HG03442 (cell line): ENCODE measurements around the gene PHOX2A.

Experiments
- ATAC-seq: cut with Tn5 transposase; IDR thresholded peaks from one replicate; pipeline ENCODE4 v1.9.1; 2021; ENCODE audit warnings: mild to moderate bottlenecking, moderate library complexity; ENCODE audit not compliant: unreplicated experiment

The PHOX2A gene

DNA sequence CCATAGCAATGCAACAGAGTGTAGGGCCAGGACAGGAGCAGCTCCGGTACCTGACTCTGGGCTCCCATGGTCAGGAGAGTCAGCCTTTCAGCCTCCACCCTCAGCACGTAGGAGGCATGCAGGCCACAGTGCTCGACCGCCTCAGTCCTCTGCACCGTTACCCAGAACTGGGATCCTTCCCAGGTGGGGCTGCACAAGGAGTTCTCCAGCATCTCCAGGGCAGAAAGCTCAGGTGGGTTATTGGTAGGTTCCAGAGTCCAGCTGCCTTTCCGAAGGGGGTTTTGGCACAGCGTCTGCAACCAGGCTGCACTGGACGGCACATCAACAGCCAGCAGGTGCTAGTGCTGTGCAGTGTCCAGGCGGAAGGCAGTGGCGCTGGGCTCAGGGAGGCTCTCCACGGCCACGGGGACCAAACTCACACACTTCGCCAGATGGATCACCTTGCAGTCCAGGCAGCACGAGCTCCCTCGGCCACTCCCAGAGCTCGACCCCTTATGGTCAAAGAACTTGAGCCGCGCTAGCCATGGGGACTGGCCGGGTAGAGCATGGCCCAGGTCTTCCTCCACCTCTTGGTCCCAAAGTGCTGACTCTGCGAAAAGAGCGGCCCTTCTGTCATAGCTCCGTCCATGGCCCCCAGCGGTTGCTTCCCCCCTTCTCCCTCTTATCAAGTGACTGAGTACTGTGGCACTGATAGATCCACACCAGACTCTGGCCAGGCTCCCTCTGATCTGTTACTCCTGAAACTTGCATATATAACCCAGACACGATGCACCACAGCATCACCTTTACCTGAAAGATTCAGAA is 6.9 kb upstream of the PHOX2A start:
- ATAC-seq, result no peak

DNA sequence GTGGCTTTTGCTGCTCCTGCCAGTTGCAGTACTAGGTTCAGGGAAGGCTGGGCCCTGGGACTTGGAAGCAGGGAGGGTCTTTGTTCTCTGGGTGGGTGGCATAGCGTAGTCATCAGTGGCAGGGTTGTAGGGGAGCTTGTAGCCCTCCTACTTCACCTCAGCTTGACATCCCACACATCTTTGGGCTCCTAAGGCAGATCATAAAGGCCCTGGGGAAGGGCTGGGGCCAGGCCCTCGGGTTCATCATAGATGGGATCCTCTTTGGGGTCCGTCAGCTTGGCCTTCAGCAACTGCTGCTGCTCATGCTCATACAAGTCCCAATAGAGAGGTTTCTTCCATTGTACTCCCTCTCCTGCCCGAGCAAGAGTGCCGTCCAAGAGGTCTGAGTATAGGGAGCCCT is 6.0 kb upstream of the PHOX2A start:
- no peak for ATAC-seq

DNA sequence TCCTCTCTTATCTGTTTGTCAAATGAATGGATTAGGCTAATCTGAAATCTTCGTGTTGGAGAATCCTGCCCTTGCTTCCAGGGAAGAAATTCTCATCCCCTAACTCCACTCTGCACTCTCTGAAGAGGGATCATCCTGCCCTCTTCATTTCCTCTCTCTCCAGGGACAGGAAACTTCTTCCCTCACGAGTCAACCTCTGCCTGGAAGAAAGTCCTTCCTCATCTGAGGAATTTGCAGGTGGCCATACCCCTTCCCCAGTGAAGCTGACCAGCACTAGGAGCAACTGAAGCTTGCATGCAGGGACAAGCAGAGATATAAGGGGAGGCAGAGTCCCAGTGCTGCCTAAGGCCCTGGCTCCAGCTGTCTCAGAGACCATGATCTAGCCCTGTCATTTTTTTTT is 3.6 kb upstream of the PHOX2A start:
- no peak for ATAC-seq

DNA sequence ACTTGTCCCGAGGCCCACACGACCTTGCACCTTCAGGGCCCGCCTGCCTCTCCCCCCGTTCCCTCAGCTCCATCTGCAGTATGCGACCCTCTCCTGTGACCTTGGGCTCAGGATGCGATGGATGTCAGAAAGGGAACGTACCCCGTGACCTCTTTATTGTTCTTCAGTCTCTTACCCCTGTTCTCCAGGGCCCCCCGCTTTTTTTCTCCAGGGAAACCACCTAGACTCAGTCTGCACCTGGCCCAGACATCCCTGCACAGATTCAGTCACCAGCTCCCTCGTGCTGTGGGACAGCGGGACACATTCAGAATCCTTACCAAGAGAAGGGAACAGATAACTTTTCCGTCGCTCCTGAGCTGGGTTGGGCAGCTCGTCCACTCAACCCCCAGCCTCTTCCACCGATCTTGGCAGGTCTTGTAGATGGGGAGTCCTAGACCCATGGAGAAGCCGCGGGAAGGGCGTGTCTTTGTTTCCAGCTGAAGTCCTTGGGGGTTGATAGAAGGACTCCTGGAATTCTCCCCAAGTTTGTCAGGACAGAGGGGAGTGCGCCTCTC is 1.4 kb upstream of the PHOX2A start:
- no peak for ATAC-seq

DNA sequence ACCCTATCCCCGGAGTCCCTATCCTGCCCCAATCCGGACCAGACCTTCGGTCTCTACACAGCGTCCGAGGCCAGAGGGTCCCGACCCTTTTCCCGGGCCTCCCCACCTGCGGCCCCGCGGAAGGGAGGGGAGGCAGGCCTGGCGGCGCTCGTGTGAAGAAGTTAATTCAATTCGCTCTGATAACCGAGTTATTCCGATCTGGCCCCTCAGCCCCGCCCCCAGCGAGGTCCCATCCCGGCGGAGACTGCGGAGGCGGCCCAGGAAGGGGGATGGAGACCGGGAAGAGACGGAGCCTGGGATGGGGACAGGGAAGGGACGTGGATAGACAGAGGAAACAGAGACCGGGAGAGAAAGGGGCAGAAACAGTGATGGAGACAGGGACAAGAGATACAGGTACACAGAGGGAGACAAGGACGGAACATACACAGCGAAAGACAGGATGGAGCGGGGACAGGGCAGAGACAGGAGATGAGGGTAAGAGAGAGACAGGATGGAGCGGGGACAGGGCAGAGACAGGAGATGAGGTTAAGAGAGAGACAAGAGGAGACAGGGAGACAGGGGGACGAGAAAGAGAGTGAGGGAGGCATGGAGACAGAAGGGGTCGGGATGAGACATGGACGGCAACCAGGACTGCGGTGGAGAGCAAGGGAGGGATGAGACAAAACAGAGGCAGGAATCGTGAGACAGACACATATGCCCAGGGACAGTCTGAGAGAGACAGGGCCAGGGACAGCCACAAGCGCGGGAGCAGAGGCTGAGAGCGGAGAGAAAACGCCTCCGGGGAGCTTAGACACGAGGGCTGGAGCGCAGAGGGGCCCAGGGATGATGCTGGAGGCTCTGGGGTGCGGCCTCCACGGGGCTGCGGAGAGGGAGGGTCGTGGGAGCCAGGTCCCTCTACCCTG is 636 bp upstream of the PHOX2A start:
- no peak for ATAC-seq

DNA sequence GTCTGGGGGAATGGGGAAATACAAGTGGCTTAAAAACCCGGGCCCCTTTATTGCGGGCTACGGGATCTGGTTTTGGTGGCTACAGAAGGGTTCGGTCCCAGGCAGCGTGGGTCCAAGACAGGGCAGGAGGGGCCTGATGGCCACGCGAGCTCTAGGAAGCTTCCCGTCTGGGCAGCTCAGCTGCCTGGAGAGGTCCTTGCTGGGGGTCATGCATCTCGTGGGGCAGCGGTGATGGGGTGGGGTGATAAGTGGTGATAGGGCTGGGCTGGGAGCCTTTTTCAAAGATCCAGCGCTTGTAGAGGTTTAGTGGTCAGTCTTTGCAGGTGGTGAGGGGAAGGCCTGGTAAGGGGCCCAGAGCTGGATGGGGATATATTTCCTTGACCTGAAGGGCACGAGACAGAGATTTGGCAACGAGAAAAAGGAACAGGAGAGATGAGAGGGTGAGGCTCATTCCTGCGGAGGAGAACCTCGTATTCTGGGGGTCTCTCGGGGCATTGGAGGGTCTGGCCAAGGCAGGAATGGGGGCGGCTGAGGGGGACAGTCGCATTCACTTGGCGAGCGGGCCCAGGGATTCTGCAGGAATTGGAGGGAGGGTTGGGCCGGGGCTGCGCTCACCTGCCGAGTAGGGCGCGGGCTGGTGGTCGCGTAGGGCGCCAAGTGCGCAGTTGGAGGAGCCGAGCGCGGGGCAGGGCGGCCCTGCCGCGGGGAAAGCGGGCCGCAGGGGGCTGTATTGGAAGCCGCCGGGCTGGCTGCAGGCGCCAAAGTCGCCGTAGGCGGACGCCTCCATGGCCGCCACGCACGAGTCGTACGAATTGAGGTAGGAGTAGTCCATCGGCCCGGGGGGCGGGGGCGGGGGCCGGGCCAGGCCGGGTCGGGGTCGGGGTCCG is 560 bp downstream of the PHOX2A start:
- no peak for ATAC-seq

DNA sequence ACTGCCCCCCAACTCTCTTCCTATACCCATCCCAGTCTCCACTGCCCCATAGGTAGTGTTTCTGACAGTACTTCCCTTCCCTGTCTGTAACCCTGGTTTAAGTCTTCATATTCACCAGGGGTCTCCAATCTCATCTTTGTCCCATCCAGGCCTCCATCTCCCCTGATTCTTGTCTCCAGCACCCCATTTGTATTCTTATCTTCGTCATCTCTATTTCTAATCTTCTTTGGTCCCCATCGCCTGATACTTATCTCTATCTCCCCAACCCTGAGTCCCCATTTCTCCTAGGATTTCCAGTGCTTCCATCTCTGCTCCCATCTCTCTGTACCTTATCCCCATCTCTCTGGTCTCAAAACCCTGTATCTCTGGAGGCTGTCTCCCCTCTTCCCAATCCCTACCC is 1.8 kb downstream of the PHOX2A start:
- ATAC-seq, result no peak

DNA sequence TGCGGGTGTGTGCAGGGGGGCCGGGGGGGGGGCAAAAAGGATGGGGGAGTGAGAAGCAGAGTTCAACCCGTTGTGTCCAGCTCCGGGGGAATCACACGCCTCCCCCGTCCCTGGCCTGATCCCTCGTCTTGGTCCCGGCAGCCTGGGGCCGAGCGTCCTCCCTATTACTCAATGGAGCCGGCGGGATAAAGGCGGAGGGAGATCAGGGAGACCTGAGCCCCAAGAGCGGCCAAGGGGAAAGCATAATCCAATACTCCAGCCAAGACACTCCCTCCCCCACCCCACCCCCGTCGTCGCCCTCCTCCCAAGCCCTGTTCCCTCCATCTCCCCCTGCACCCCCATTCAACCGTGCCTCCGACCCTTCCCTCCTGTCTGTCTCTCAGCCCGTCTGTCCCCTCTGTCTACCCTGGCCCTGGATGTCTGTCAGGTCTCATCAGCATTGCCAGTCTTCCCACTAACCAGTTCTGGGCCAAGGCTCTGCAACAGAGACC is 2.6 kb downstream of the PHOX2A start:
- no peak for ATAC-seq

DNA sequence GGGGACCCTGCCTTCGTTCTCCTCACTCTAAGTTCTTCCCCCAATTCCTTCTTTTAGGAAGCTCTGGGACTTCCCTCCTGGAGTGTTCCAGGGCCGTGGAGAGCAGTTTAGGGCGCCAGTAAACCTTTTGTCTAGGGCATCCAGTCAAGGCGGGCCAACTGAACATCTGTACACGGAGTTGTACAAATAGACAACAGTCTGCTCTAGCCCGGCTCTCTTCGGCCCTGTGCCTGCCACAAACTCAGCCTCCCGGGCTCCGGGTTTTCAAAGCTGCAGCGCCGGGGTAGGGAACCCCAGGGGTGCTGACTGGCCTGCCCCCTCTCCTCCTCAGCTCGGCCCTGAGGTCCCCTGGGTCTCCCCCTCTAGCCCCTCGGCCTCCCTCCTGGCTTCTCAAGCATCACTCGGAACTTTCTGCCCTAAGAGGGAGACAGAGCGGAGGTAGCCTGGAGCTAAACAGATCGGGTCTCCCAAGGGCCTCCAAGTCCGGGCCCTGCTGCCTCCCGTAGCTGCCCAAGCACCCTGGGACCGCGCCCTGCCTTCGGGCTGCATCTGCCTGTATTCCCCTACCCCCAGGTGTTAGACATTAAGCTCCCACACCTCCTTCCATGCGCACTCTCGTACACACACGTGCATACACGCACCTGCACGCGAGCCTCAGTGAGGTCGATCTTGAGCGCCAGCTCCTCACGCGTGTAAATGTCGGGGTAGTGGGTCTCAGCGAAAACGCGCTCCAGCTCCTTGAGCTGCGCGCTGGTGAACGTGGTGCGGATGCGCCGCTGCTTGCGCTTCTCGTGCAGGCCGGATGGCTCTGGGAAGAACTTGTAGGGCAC is 3.3 kb downstream of the PHOX2A start:
- no peak for ATAC-seq

DNA sequence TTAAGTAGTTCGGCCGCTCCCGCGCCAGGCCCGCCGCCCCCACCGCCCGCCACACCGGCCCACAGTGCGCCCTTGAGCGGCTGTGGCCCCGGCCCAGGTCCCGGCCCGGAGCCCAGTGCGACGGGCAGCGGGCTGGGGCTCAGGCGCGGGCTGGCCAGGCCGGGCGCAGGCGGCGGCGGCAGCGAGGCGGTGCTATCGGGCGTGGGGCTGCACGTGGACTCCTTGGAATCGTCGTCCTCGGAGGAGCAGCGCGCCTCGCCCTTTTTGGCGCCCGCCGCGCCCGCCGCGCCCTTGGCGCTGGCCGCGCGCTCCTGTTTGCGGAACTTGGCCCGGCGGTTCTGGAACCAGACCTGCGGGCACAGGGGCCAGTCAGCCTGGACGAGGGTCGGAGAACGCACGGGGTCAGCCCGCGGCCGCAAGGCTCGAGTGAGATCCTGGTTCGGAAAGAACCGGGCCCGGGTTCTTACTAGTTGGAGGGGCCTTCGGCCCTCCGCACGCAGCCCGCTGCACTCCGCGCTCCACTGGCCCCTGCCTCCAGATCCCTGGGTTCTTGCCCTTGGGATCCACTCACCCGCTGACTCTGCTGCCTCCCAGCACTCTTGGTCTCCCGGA is 4.0 kb downstream of the PHOX2A start:
- no peak for ATAC-seq

DNA sequence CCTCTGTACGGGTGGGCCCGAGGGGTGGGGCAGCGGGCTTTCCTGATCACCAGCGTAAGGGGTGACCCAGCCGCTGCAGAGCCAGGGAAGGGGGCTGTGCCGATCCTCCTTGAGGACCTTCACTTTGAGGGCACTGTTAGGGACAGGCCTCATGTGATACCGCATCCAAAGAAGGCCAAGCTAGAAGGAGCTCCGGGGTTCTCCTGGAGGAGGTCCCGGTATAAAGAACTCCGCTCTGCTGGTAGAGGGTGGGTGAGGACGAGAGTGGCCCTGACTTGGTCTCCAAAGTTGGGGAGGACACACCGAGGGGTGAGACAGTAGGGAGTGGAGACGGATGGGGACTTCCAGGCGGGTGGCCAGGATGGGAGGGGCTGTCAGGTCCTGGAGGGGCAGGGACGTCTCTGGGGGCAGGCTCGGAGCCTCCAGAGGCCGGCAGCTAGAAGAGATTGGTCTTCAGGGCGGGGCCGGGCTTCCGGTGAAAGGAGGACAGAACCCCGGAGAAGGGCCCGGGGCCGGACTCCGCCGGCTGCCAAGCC is 4.6 kb downstream of the PHOX2A start:
- ATAC-seq, result no peak

DNA sequence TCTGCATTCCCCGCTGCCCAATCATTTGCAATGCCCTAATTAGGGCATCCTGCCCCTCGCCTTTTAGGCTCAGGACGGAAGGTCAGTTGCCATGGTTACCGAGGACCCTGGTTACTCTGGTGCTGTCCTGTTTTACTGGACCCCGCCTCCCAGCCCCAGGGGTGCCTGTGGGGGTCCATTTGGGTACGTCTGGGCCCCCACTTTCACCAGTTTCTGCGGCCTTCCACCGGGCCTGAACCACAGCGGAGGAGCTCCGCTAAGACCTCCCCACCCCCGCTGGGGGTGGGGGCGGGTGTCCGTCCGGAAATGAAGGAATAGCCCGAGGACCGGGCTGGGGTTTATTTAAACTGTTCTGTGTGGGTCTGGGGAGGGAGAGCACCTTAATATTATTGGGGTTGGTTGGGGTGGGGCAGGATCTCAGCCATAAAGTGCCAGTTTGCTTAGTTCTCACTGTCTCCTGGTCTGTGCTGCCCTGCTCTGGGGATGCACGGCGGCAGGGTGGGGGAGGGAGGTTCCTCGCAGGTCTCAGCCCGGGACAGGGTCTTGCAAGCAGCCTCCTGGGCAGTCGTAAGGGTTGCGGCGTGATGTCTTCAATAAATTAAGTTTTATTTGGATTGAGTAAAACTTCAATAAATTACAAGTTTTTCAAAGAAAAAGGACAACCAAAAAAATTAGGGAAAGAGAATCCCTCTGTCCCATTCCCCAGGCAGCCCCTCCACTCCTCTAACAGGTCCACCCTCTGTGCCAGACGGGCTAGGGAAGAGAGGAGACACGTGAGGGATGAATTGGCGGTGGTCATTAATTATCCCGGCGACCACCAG is 5.3 kb downstream of the PHOX2A start:
- ATAC-seq, result no peak

DNA sequence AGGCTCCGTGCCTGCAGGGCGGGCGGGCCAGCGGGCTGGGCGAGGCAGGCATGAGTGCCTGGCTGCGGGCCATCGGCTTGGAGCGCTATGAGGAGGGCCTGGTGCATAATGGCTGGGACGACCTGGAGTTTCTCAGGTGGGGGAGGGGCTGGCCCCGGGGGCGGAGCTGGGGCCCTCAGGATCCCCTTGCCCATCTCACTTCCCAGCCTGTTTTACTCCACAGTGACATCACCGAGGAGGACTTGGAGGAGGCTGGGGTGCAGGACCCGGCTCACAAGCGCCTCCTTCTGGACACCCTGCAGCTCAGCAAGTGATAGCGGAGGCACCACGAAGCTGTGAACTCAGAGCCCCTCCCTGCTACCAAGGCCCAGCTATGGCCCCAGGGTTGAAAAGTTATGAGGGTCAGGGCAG is 5.9 kb downstream of the PHOX2A start:
- ATAC-seq, result no peak

DNA sequence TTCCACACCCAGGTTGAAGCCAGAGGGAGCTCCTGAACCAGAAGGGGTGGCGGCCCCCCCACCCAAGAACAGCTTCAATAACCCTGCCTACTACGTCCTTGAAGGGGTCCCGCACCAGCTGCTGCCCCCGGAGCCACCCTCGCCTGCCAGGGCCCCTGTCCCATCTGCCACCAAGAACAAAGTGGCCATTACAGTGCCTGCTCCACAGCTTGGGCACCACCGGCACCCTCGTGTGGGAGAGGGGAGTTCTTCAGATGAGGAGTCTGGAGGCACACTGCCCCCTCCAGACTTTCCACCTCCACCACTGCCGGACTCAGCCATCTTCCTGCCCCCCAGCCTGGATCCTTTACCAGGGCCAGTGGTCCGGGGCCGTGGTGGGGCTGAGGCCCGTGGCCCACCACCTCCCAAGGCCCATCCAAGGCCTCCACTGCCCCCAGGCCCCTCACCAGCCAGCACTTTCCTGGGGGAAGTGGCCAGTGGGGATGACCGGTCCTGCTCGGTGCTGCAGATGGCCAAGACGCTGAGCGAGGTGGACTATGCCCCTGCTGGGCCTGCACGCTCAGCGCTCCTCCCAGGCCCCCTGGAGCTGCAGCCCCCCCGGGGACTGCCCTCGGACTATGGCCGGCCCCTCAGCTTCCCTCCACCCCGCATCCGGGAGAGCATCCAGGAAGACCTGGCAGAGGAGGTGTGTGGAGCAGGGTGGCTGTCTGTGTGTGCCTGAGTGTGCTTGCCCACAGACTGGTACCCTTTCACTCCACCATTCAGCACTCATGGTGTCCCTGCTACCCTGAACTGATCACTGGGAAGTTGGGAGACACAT is 6.7 kb downstream of the PHOX2A start:
- ATAC-seq, result no peak

DNA sequence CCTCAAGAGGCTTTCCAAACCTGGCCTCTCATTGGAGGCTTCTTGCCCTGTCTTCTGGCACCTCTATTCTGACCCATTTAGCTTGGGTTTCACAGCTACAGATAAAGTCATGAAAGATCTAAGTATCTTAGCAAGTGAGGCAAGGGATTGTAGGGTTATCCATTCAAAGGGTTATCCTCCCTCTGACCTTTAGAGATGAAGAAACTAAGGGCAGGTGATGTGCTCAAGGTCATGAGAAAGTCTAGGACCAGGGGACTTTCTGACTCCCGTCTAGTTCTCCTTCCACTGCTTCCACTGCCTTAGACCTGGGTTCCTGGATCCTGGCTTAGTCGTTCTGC is 7.2 kb downstream of the PHOX2A start:
- ATAC-seq, result no peak

DNA sequence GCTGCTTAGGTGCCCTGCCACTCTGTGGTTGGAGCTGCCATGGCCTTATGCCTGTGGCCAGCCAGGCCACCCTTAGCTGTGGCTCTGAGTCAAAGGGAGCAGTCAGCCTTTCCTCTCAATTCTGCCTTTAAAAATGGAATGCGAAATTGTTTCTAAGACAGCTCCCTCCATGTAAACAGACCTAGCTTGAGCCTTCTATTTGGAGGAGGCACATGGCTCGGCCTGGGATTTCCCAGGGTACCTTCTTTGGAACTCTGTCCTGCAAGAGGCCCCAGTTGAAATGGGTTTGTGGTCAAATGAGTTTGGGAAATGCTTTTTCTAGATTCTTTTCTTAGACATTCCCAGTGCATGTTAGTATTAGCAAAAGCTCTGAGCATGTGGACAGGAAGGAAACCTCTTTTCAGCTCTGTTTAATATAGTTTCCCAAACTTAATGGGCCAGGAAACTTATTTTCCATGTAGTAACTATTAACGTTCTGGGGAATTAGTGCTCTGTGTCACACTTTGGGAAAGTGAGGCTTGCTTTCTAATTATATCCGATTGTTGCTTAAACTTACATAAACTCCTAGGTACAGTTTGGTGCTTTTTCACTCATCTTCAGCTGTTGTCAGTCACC is 7.8 kb downstream of the PHOX2A start:
- no peak for ATAC-seq
